Occipital lobe (tissue), 2 donors: ENCODE data around the gene PXDC1. TPM values are rescaled to one million over a fixed set of nuclear protein-coding genes. Genes with fewer than 3 reads are reported as not detected.

Source experiments
- small RNA-seq: library from RNA; depleted of rRNA; stranded (forward); fragments of <200 nt; gene quantifications from one replicate; pipeline ENCODE3, GENCODE V24; 2014
- total RNA-seq: library from RNA; depleted of rRNA; stranded (reverse); fragments of >200 nt; gene quantifications from one replicate; pipeline ENCODE4 v1.2.3, GENCODE V29; 2014

Gene PXDC1
- total RNA-seq, 1 donor from 2014 or later = 11.1 TPM

Small RNA genes within 50 kb of the gene (small RNA-seq; reads per million reads assigned to genes)
- not detected for gene AL033523.1

Other genes with a start within 250 kb of the PXDC1 start
- gene FAM50B, start 97.7 kb upstream of the PXDC1 start, total RNA-seq = 20.6 TPM